ENCODE data around the gene SALL2. TPM values are rescaled to one million over a fixed set of nuclear protein-coding genes. Genes with fewer than 3 reads are reported as not detected.

SALL2 gene
- total and polyA plus RNA-seq, 5 donors from 2014 or later: 0.73 to 2.8 (median 2.1) TPM

GRCh38 chr14:21535545-21536417, 9.6 kb upstream of the SALL2 start:
- Mint-ChIP-seq H3K27ac (peak overlapping the region in 1 of 3 donors; percentile 63), H3K36me3 (no peaks in the 10 kb centered on the region), H3K4me3 (peak overlapping the region in 1 of 4 donors; percentile 57), H3K9me3 (peaks cover 0 to 6% (median 0%) of the 10 kb centered on the region in 7 donors), H3K27me3 (peaks cover 57% of the 10 kb centered on the region), H3K4me1 (peaks cover 0 to 10% (median 4%) of the 10 kb centered on the region in 4 donors)
- H3K9me3 ChIP-seq (ENCODE audit: control insufficient read depth in 2 of 2, low read length in 2 of 2): no peaks in the 10 kb centered on the region
- no peaks in the 10 kb centered on the region for H3K4me1 ChIP-seq (ENCODE audit: control insufficient read depth, insufficient read depth, low read length, poor library complexity, severe bottlenecking)
- H3K27ac ChIP-seq (ENCODE audit: insufficient read depth, low read length, poor library complexity, severe bottlenecking): no peak overlapping the region
- H3K27me3 ChIP-seq (ENCODE audit: control insufficient read depth, insufficient read depth, low read length): peaks cover 48% of the 10 kb centered on the region
- ATAC-seq (ENCODE audit: low read depth in 2 of 2) (no peak), DNase-seq (no peak)
- H3K36me3 ChIP-seq (ENCODE audit: control insufficient read depth, insufficient read depth, low read length): no peaks in the 10 kb centered on the region
- H3K4me3 ChIP-seq (ENCODE audit: low read depth, low read length): no peak overlapping the region

- H3K9me3 Mint-ChIP-seq: peaks cover 0 to 6% (median 0%) of the 10 kb centered on the region in 7 donors
- Histone ChIP-seq H3K9me3 (ENCODE audit: control insufficient read depth in 2 of 2, low read length in 2 of 2) (no peaks in the 10 kb centered on the region), H3K4me3 (ENCODE audit: low read depth, low read length) (no peak overlapping the region), H3K27ac (ENCODE audit: insufficient read depth, low read length, poor library complexity, severe bottlenecking) (no peak overlapping the region), H3K36me3 (ENCODE audit: control insufficient read depth, insufficient read depth, low read length) (no peaks in the 10 kb centered on the region), H3K27me3 (ENCODE audit: control insufficient read depth, insufficient read depth, low read length) (peaks cover 47% of the 10 kb centered on the region), H3K4me1 (ENCODE audit: control insufficient read depth, insufficient read depth, low read length, poor library complexity, severe bottlenecking) (no peaks in the 10 kb centered on the region)
- ATAC-seq (ENCODE audit: low read depth in 2 of 2) (no peak), DNase-seq (no peak)
- H3K27ac Mint-ChIP-seq: no peak overlapping the region
- no peak overlapping the region for H3K4me3 Mint-ChIP-seq
- H3K4me1 Mint-ChIP-seq: peaks cover 0 to 10% (median 4%) of the 10 kb centered on the region in 4 donors
- peaks cover 54% of the 10 kb centered on the region for H3K27me3 Mint-ChIP-seq
- H3K36me3 Mint-ChIP-seq: no peaks in the 10 kb centered on the region
Measured at GRCh38 chr14:21534576-21534975, 8.4 kb upstream of the SALL2 start.

- H3K27me3 Mint-ChIP-seq: peaks cover 52% of the 10 kb centered on the region
- no peak overlapping the region for H3K4me3 ChIP-seq (ENCODE audit: low read depth, low read length)
- no peaks in the 10 kb centered on the region for H3K36me3 ChIP-seq (ENCODE audit: control insufficient read depth, insufficient read depth, low read length)
- DNase-seq: no peak
- no peak for ATAC-seq (ENCODE audit: low read depth in 2 of 2)
- no peak overlapping the region for H3K27ac ChIP-seq (ENCODE audit: insufficient read depth, low read length, poor library complexity, severe bottlenecking)
- H3K4me1 Mint-ChIP-seq: peaks cover 0 to 10% (median 7%) of the 10 kb centered on the region in 4 donors
- no peaks in the 10 kb centered on the region for H3K9me3 ChIP-seq (ENCODE audit: control insufficient read depth in 2 of 2, low read length in 2 of 2)
- H3K9me3 Mint-ChIP-seq: peaks cover 0 to 6% (median 0%) of the 10 kb centered on the region in 7 donors
- H3K4me1 ChIP-seq (ENCODE audit: control insufficient read depth, insufficient read depth, low read length, poor library complexity, severe bottlenecking): no peaks in the 10 kb centered on the region
- H3K4me3 Mint-ChIP-seq: peak overlapping the region in 1 of 4 donors; percentile 29
- peak overlapping the region in 1 of 3 donors; percentile 84 for H3K27ac Mint-ChIP-seq
- peaks cover 40% of the 10 kb centered on the region for H3K27me3 ChIP-seq (ENCODE audit: control insufficient read depth, insufficient read depth, low read length)
- no peaks in the 10 kb centered on the region for H3K36me3 Mint-ChIP-seq
Measured at GRCh38 chr14:21533294-21533693, 7.1 kb upstream of the SALL2 start.

- no peaks in the 10 kb centered on the region for H3K36me3 Mint-ChIP-seq
- peaks cover 0 to 15% (median 6%) of the 10 kb centered on the region in 4 donors for H3K4me1 Mint-ChIP-seq
- Histone ChIP-seq H3K9me3 (ENCODE audit: control insufficient read depth in 2 of 2, low read length in 2 of 2) (no peaks in the 10 kb centered on the region), H3K4me1 (ENCODE audit: control insufficient read depth, insufficient read depth, low read length, poor library complexity, severe bottlenecking) (peaks cover 11% of the 10 kb centered on the region), H3K4me3 (ENCODE audit: low read depth, low read length) (no peak overlapping the region), H3K36me3 (ENCODE audit: control insufficient read depth, insufficient read depth, low read length) (no peaks in the 10 kb centered on the region), H3K27ac (ENCODE audit: insufficient read depth, low read length, poor library complexity, severe bottlenecking) (no peak overlapping the region), H3K27me3 (ENCODE audit: control insufficient read depth, insufficient read depth, low read length) (peaks cover 16% of the 10 kb centered on the region)
- H3K4me3 Mint-ChIP-seq: no peak overlapping the region
- no peak for DNase-seq
- H3K9me3 Mint-ChIP-seq: no peaks in the 10 kb centered on the region
- ATAC-seq (ENCODE audit: low read depth in 2 of 2): no peak
- H3K27me3 Mint-ChIP-seq: peaks cover 20% of the 10 kb centered on the region
- no peak overlapping the region for H3K27ac Mint-ChIP-seq
Measured at GRCh38 chr14:21529515-21529914, 3.4 kb upstream of the SALL2 start.

GRCh38 chr14:21528381-21529348, 2.5 kb upstream of the SALL2 start:
- Mint-ChIP-seq H3K27me3 (peaks cover 16% of the 10 kb centered on the region), H3K9me3 (no peaks in the 10 kb centered on the region), H3K27ac (peak overlapping the region in 1 of 3 donors; percentile 53), H3K4me1 (peaks cover 0 to 15% (median 6%) of the 10 kb centered on the region in 4 donors), H3K36me3 (no peaks in the 10 kb centered on the region), H3K4me3 (peak overlapping the region in 1 of 4 donors; percentile 40)
- Histone ChIP-seq H3K36me3 (ENCODE audit: control insufficient read depth, insufficient read depth, low read length) (no peaks in the 10 kb centered on the region), H3K9me3 (ENCODE audit: control insufficient read depth in 2 of 2, low read length in 2 of 2) (no peaks in the 10 kb centered on the region), H3K4me3 (ENCODE audit: low read depth, low read length) (no peak overlapping the region), H3K27me3 (ENCODE audit: control insufficient read depth, insufficient read depth, low read length) (peaks cover 7% of the 10 kb centered on the region), H3K27ac (ENCODE audit: insufficient read depth, low read length, poor library complexity, severe bottlenecking) (no peak overlapping the region), H3K4me1 (ENCODE audit: control insufficient read depth, insufficient read depth, low read length, poor library complexity, severe bottlenecking) (peaks cover 11% of the 10 kb centered on the region)
- ATAC-seq (ENCODE audit: low read depth in 2 of 2) (no peak), DNase-seq (no peak)

GRCh38 chr14:21527318-21527679, 1.2 kb upstream of the SALL2 start:
- H3K27ac Mint-ChIP-seq: peak overlapping the region in 2 of 3 donors; percentile 32 to 42

GRCh38 chr14:21526672-21527317, 649 bp upstream of the SALL2 start:
- Histone ChIP-seq H3K4me1 (ENCODE audit: control insufficient read depth, insufficient read depth, low read length, poor library complexity, severe bottlenecking) (peaks cover 11% of the 10 kb centered on the region), H3K36me3 (ENCODE audit: control insufficient read depth, insufficient read depth, low read length) (no peaks in the 10 kb centered on the region), H3K27ac (ENCODE audit: insufficient read depth, low read length, poor library complexity, severe bottlenecking) (no peak overlapping the region), H3K4me3 (ENCODE audit: low read depth, low read length) (peak overlapping the region; percentile 53), H3K27me3 (ENCODE audit: control insufficient read depth, insufficient read depth, low read length) (no peaks in the 10 kb centered on the region), H3K9me3 (ENCODE audit: control insufficient read depth in 2 of 2, low read length in 2 of 2) (no peaks in the 10 kb centered on the region)
- ATAC-seq (ENCODE audit: low read depth in 2 of 2): no peak
- Mint-ChIP-seq H3K9me3 (no peaks in the 10 kb centered on the region), H3K36me3 (no peaks in the 10 kb centered on the region), H3K27me3 (peaks cover 23% of the 10 kb centered on the region), H3K27ac (peak overlapping the region in 2 of 3 donors; percentile 32 to 42), H3K4me3 (peak overlapping the region; percentile 78 to 91 (median 90)), H3K4me1 (peaks cover 0 to 22% (median 6%) of the 10 kb centered on the region in 4 donors)
- no peak for DNase-seq

More at GRCh38 chr14:21527318-21527679, 1.2 kb upstream of the SALL2 start:
- DNase-seq (no peak), ATAC-seq (ENCODE audit: low read depth in 2 of 2) (no peak)
- no peak overlapping the region for H3K27ac ChIP-seq (ENCODE audit: insufficient read depth, low read length, poor library complexity, severe bottlenecking)
- H3K36me3 ChIP-seq (ENCODE audit: control insufficient read depth, insufficient read depth, low read length): no peaks in the 10 kb centered on the region
- peaks cover 0 to 22% (median 6%) of the 10 kb centered on the region in 4 donors for H3K4me1 Mint-ChIP-seq
- H3K27me3 Mint-ChIP-seq: peaks cover 18% of the 10 kb centered on the region
- H3K27me3 ChIP-seq (ENCODE audit: control insufficient read depth, insufficient read depth, low read length): no peaks in the 10 kb centered on the region
- no peaks in the 10 kb centered on the region for H3K36me3 Mint-ChIP-seq
- H3K4me3 ChIP-seq (ENCODE audit: low read depth, low read length): no peak overlapping the region
- peaks cover 11% of the 10 kb centered on the region for H3K4me1 ChIP-seq (ENCODE audit: control insufficient read depth, insufficient read depth, low read length, poor library complexity, severe bottlenecking)
- H3K4me3 Mint-ChIP-seq: peak overlapping the region; percentile 78 to 91 (median 90)
- H3K9me3 Mint-ChIP-seq: no peaks in the 10 kb centered on the region
- no peaks in the 10 kb centered on the region for H3K9me3 ChIP-seq (ENCODE audit: control insufficient read depth in 2 of 2, low read length in 2 of 2)

Data from CD4-positive, CD25-positive, alpha-beta regulatory T cell (primary cell).